ENCODE data around the gene GRAMD2B. TPM values are rescaled to one million over a fixed set of nuclear protein-coding genes. Genes with fewer than 3 reads are reported as not detected.

GRAMD2B gene
- total and polyA plus RNA-seq, 12 donors = 4.0 to 80.9 (median 25.2) TPM

GRCh38 chr5:126525630-126526245 is 102.5 kb downstream of the GRAMD2B start:
- WGBS, 4 donors = 40 to 45% (median 43%) methylated on average over 5 of the region's 5 CpGs
- no peaks in the 10 kb centered on the region for H3K9me3 ChIP-seq (replicated peaks in 1 of 3)
- TF ChIP-seq POLR2A (IDR thresholded peaks at IDR 0.05) (no peak), CTCF (IDR thresholded peaks at IDR 0.05) (no peak)
- no peaks in the 10 kb centered on the region for H3K27me3 ChIP-seq
- H3K4me3 ChIP-seq = no peak overlapping the region
- peak; percentile 37 to 85 (median 75) for DNase-seq
- H3K4me1 ChIP-seq (replicated peaks in 1 of 2) = peaks cover 6 to 32% of the 10 kb centered on the region in 2 donors
- intact Hi-C loops (cut with DNase I) = no loop called here
- no peaks in the 10 kb centered on the region for H3K36me3 ChIP-seq (replicated peaks in 1 of 2)
- peak overlapping the region; percentile 35 to 86 (median 49) for H3K27ac ChIP-seq

- H3K9me3 ChIP-seq (replicated peaks in 1 of 3) = no peaks in the 10 kb centered on the region
- intact Hi-C loops (cut with DNase I) = no loop called here
Measured at GRCh38 chr5:126526493-126526892, 103.3 kb downstream of the GRAMD2B start.

GRCh38 chr5:126527158-126527557 is 103.9 kb downstream of the GRAMD2B start:
- peaks cover 0 to 27% of the 10 kb centered on the region in 2 donors for H3K4me1 ChIP-seq (replicated peaks in 1 of 2)
- no peaks in the 10 kb centered on the region for H3K36me3 ChIP-seq (replicated peaks in 1 of 2)
- H3K4me3 ChIP-seq = no peak overlapping the region
- peak overlapping the region in 2 of 5 donors; percentile 41 to 57 for H3K27ac ChIP-seq
- H3K27me3 ChIP-seq = no peaks in the 10 kb centered on the region
- 91 to 100% (median 95%) methylated on average over 1 of the region's 1 CpG for WGBS, 4 donors
- intact Hi-C loops (cut with DNase I) = no loop called here
- TF ChIP-seq POLR2A (IDR thresholded peaks at IDR 0.05) = no peak
- no peak for TF ChIP-seq CTCF (IDR thresholded peaks at IDR 0.05)
- no peak for DNase-seq
- H3K9me3 ChIP-seq (replicated peaks in 1 of 3) = no peaks in the 10 kb centered on the region

More at GRCh38 chr5:126526493-126526892, 103.3 kb downstream of the GRAMD2B start:
- H3K27ac ChIP-seq = peak overlapping the region in 4 of 5 donors; percentile 1 to 80 (median 53)
- H3K27me3 ChIP-seq = no peaks in the 10 kb centered on the region
- TF ChIP-seq CTCF (IDR thresholded peaks at IDR 0.05) = no peak
- no peak for TF ChIP-seq POLR2A (IDR thresholded peaks at IDR 0.05)
- DNase-seq = peak in 1 of 7 donors; percentile 9
- no peaks in the 10 kb centered on the region for H3K36me3 ChIP-seq (replicated peaks in 1 of 2)
- no peak overlapping the region for H3K4me3 ChIP-seq
- peaks cover 0 to 26% of the 10 kb centered on the region in 2 donors for H3K4me1 ChIP-seq (replicated peaks in 1 of 2)

GRCh38 chr5:126527892-126528291 is 104.7 kb downstream of the GRAMD2B start:
- Histone ChIP-seq H3K36me3 (replicated peaks in 1 of 2) (no peaks in the 10 kb centered on the region), H3K27ac (no peak overlapping the region), H3K9me3 (replicated peaks in 1 of 3) (no peaks in the 10 kb centered on the region), H3K4me3 (no peak overlapping the region), H3K27me3 (no peaks in the 10 kb centered on the region), H3K4me1 (replicated peaks in 1 of 2) (peaks cover 0 to 27% of the 10 kb centered on the region in 2 donors)
- TF ChIP-seq POLR2A (IDR thresholded peaks at IDR 0.05) (no peak), CTCF (IDR thresholded peaks at IDR 0.05) (no peak)
- intact Hi-C loops (cut with DNase I) = no loop called here
- DNase-seq = no peak
